HCT116 (cell line): ENCODE results near the gene CACNA1S. TPM values are rescaled to one million over a fixed set of nuclear protein-coding genes. Genes with fewer than 3 reads are reported as not detected.

Experiments used
- ATAC-seq: fragments of 200-7000 bp; cut with Tn5 transposase; 2 replicates; pipeline ENCODE4 v1.9.1; 2020; ENCODE audit warnings: mild to moderate bottlenecking, moderate library complexity
- BruUV-seq: library from RNA; stranded (reverse); fragments of 400-500 nt; replicated peaks from 2 replicates; lab custom pipeline; 2021; lab: Mats Ljungman, UMichigan
- CTCF ChIA-PET: fragments of 300-600 bp; sonication (Branson Sonifier 250); formaldehyde crosslinking; loops from one replicate; lab custom pipeline; 2021; ENCODE audit warnings: antibody characterized with exemption; lab: Charles Lee
- POLR2A ChIA-PET: fragments of 300-600, 350-600 bp; sonication (Branson Sonifier 250); formaldehyde crosslinking; loops from one replicate; lab custom pipeline; 2021; ENCODE audit warnings: antibody characterized with exemption; lab: Charles Lee
- RAD21 ChIA-PET, 2 experiments: fragments of 300-600 bp; sonication (Branson Sonifier 250); formaldehyde crosslinking; loops; one replicate each; lab custom pipeline; 2023; ENCODE audit warnings: low total read pairs in 2 of 2; ENCODE audit not compliant: uncharacterized antibody in 2 of 2, unreplicated experiment in 2 of 2, low non-redundant PET in 1 of 2; lab: Charles Lee
- DNase-seq: peaks from one replicate; pipeline ENCODE4 v3.0.0-alpha.2; 2010; ENCODE audit warnings: low read depth, low spot score
- H2AFZ ChIP-seq: fragments of 200-600 bp; shearing (Covaris generic), sonication (generic); 2 replicates; pipeline ENCODE4 v1.6.1; 2017; ENCODE audit warnings: low read depth, mixed run types, mixed read lengths, antibody characterized with exemption, low read length; ENCODE audit not compliant: poor library complexity, severe bottlenecking
- H3K27ac ChIP-seq: 2 replicates; pipeline ENCODE4 v1.5.1; 2012; ENCODE audit warnings: low read depth, low read length
- H3K27me3 ChIP-seq: fragments of 200-600 bp; sonication (generic); 2 replicates; pipeline ENCODE4 v1.6.1; 2016; ENCODE audit warnings: mixed run types, low read length, mixed read lengths; ENCODE audit not compliant: insufficient read depth
- H3K36me3 ChIP-seq, 2 experiments: fragments of 200-500 bp in 1 of 2; fragments of 200-600 bp in 1 of 2; sonication (Bioruptor generic) in 1 of 2; sonication (generic) in 1 of 2; 2 replicates each; pipeline versions ENCODE4 v1.5.1 to v1.6.1; 2014 to 2016; ENCODE audit warnings: low read length in 2 of 2, inconsistent platforms in 1 of 2, mixed read lengths in 1 of 2, mixed run types in 1 of 2; ENCODE audit not compliant: insufficient read depth in 2 of 2, control insufficient read depth in 1 of 2
- H3K4me1 ChIP-seq, 2 experiments: fragments of 200-600 bp in 1 of 2; sonication (generic) in 1 of 2; 2 replicates each; pipeline versions ENCODE4 v1.5.1 to v1.6.1; 2012 to 2017; ENCODE audit warnings: low read length in 2 of 2, inconsistent platforms in 1 of 2, mild to moderate bottlenecking in 1 of 2, mixed read lengths in 1 of 2, mixed run types in 1 of 2, moderate library complexity in 1 of 2; ENCODE audit not compliant: insufficient read depth in 2 of 2, control insufficient read depth in 1 of 2
- H3K4me2 ChIP-seq: fragments of 200-600 bp; sonication (generic); 2 replicates; pipeline ENCODE4 v1.6.1; 2017; ENCODE audit warnings: mixed run types, low read length, mixed read lengths
- H3K4me3 ChIP-seq, 2 experiments: fragments of 200-600 bp in 1 of 2; sonication (generic) in 1 of 2; replicated peaks in 1 of 2; 2 replicates each; pipeline ENCODE4 v1.5.1; 2011 to 2016; ENCODE audit warnings: low read length in 2 of 2, control low read depth in 1 of 2, low read depth in 1 of 2, mild to moderate bottlenecking in 1 of 2, mixed read lengths in 1 of 2, mixed run types in 1 of 2
- H3K79me2 ChIP-seq: fragments of 200-600 bp; sonication (generic); 2 replicates; pipeline ENCODE4 v1.6.1; 2017; ENCODE audit warnings: mild to moderate bottlenecking, mixed run types, low read length, moderate library complexity, mixed read lengths; ENCODE audit not compliant: insufficient read depth
- H3K9ac ChIP-seq: fragments of 200-600 bp; sonication (generic); 2 replicates; pipeline ENCODE4 v1.6.1; 2016; ENCODE audit warnings: low read length, mixed read lengths
- H3K9me2 ChIP-seq: fragments of 200-600 bp; sonication (generic), shearing (Covaris generic); 2 replicates; pipeline ENCODE4 v1.6.1; 2017; ENCODE audit warnings: mixed run types, mild to moderate bottlenecking, moderate library complexity; ENCODE audit not compliant: insufficient read depth
- H3K9me3 ChIP-seq, 2 experiments: fragments of 200-500 bp in 1 of 2; fragments of 200-600 bp in 1 of 2; sonication (Bioruptor generic) in 1 of 2; sonication (generic) in 1 of 2; 2 replicates each; pipeline ENCODE4 v1.6.1; 2014 to 2017; ENCODE audit warnings: low read length in 2 of 2, mixed read lengths in 2 of 2, inconsistent platforms in 1 of 2, low read depth in 1 of 2, mild to moderate bottlenecking in 1 of 2, mixed run types in 1 of 2, moderate library complexity in 1 of 2; ENCODE audit not compliant: control insufficient read depth in 1 of 2, insufficient read depth in 1 of 2
- H4K20me1 ChIP-seq: fragments of 200-600 bp; sonication (generic), shearing (Covaris generic); 2 replicates; pipeline ENCODE4 v1.6.1; 2017; ENCODE audit warnings: mixed run types, mild to moderate bottlenecking, moderate library complexity; ENCODE audit not compliant: insufficient read depth
- ATF3 ChIP-seq: IDR thresholded peaks from 2 replicates; pipeline ENCODE4 v1.6.1; 2012
- CBX3 ChIP-seq: IDR thresholded peaks from 2 replicates; pipeline ENCODE4 v1.6.1; 2012; ENCODE audit warnings: low read depth
- CTCF ChIP-seq, 3 experiments: fragments of 200-600 bp in 1 of 3; sonication (generic) in 1 of 3; IDR thresholded peaks in 2 of 3; conservative IDR thresholded peaks in 1 of 3; 2 replicates each; pipeline ENCODE4 v1.5.1; 2012 to 2017; ENCODE audit warnings: low read depth in 2 of 3, low read length in 2 of 3, antibody characterized with exemption in 1 of 3, borderline replicate concordance in 1 of 3, control low read depth in 1 of 3, mild to moderate bottlenecking in 1 of 3, mixed read lengths in 1 of 3, mixed run types in 1 of 3, moderate library complexity in 1 of 3; ENCODE audit not compliant: insufficient read depth in 1 of 3
- EGR1 ChIP-seq: IDR thresholded peaks from 2 replicates; pipeline ENCODE4 v1.6.1; 2012; ENCODE audit warnings: low read depth
- ELF1 ChIP-seq: IDR thresholded peaks from 2 replicates; pipeline ENCODE4 v1.6.1; 2012; ENCODE audit warnings: low read depth, borderline replicate concordance
- EZH2 ChIP-seq: fragments of 200-600 bp; sonication (generic); IDR thresholded peaks from 2 replicates; pipeline ENCODE4 v1.6.1; 2017; ENCODE audit warnings: antibody characterized with exemption, mixed run types
- EZH2phosphoT487 ChIP-seq: fragments of 200-600 bp; IDR thresholded peaks from 2 replicates; pipeline ENCODE4 v1.6.1; 2018; ENCODE audit warnings: antibody characterized with exemption, borderline replicate concordance
- JUND ChIP-seq: IDR thresholded peaks from 2 replicates; pipeline ENCODE4 v1.6.1; 2012
- MAX ChIP-seq: IDR thresholded peaks from 2 replicates; pipeline ENCODE4 v1.6.1; 2012
- POLR2A ChIP-seq: IDR thresholded peaks from 2 replicates; pipeline ENCODE4 v1.7.0; 2011; ENCODE audit warnings: borderline replicate concordance; ENCODE audit not compliant: insufficient read depth, insufficient read length; ENCODE audit errors: extremely low read depth
- POLR2AphosphoS5 ChIP-seq: IDR thresholded peaks from 2 replicates; pipeline ENCODE4 v1.6.1; 2011; ENCODE audit warnings: mild to moderate bottlenecking, low read depth, low read length, moderate library complexity
- RAD21 ChIP-seq: IDR thresholded peaks from 2 replicates; pipeline ENCODE4 v1.6.1; 2012; ENCODE audit warnings: low read depth, mild to moderate bottlenecking
- REST ChIP-seq: IDR thresholded peaks from 2 replicates; pipeline ENCODE4 v1.6.1; 2012; ENCODE audit warnings: low read depth
- SIN3A ChIP-seq: IDR thresholded peaks from 2 replicates; pipeline ENCODE4 v1.6.1; 2012; ENCODE audit warnings: low read depth
- SP1 ChIP-seq: IDR thresholded peaks from 2 replicates; pipeline ENCODE4 v1.6.1; 2012; ENCODE audit warnings: low read depth
- SRF ChIP-seq: IDR thresholded peaks from 2 replicates; pipeline ENCODE4 v1.6.1; 2012; ENCODE audit warnings: low read depth
- TCF7L2 ChIP-seq: IDR thresholded peaks from 2 replicates; pipeline ENCODE4 v1.7.0; 2011; ENCODE audit warnings: borderline replicate concordance, inconsistent platforms; ENCODE audit not compliant: insufficient read depth, insufficient read length; ENCODE audit errors: extremely low read depth
- YY1 ChIP-seq: IDR thresholded peaks from 2 replicates; pipeline ENCODE4 v1.6.1; 2011; ENCODE audit warnings: low read length, low read depth, moderate library complexity, mild to moderate bottlenecking; ENCODE audit not compliant: insufficient replicate concordance; ENCODE audit errors: extremely low read depth
- ZFX ChIP-seq: fragments of 450-650 bp; IDR thresholded peaks from 2 replicates; pipeline ENCODE4 v1.6.1; 2017
- ZNF274 ChIP-seq: fragments of 200-500 bp; sonication (Bioruptor generic); IDR thresholded peaks from 2 replicates; pipeline ENCODE4 v1.6.1; 2014; ENCODE audit warnings: mild to moderate bottlenecking, low read depth, low read length, inconsistent platforms
- intact Hi-C: fragments of 100-400 bp; cut with micrococcal nuclease; formaldehyde crosslinking; loops from 2 replicates; pipeline ENCODE4 v1.10.0; 2022
- total RNA-seq: library from RNA; stranded (reverse); gene quantifications from one replicate; pipeline ENCODE4 v1.2.1, GENCODE V29; 2021; ENCODE audit not compliant: unreplicated experiment

CACNA1S gene
- total RNA-seq, 1 experiment from 2014 or later: not detected

GRCh38 chr1:201011616-201012015, 100.6 kb downstream of the CACNA1S start:
- Histone ChIP-seq H3K4me1 (peaks cover 0 to 10% of the 10 kb centered on the region in 2 experiments; a peak in 1 of 4 replicates), H3K79me2 (no peaks in the 10 kb centered on the region), H2AFZ (no peak overlapping the region), H3K36me3 (no peaks in the 10 kb centered on the region), H3K4me2 (no peak overlapping the region), H3K27ac (no peak overlapping the region), H3K9me3 (no peaks in the 10 kb centered on the region), H3K9ac (no peak overlapping the region), H4K20me1 (no peaks in the 10 kb centered on the region), H3K4me3 (no peak overlapping the region), H3K27me3 (no peaks in the 10 kb centered on the region), H3K9me2 (no peaks in the 10 kb centered on the region)
- BruUV-seq: no TSS peak
- ChIA-PET CTCF (no interaction called here), RAD21 (no interaction called here), POLR2A (no interaction called here)
- DNase-seq: no peak
- ATAC-seq: no peak
- no peak for TF ChIP-seq SIN3A
- no peak for TF ChIP-seq RAD21
- TF ChIP-seq CBX3: no peak
- TF ChIP-seq POLR2A: no peak
- TF ChIP-seq ZNF274: no peak
- TF ChIP-seq SP1: no peak
- no peak for TF ChIP-seq EGR1
- TF ChIP-seq SRF: no peak
- no peak for TF ChIP-seq TCF7L2
- no peak for TF ChIP-seq CTCF (IDR thresholded peaks at IDR 0.05 in 2 of 3, conservative IDR thresholded peaks at IDR 0.05 in 1 of 3; ENCODE audit: borderline replicate concordance in 1 of 3, insufficient read depth in 1 of 3, low read depth in 2 of 3, low read length in 2 of 3)
- TF ChIP-seq YY1: no peak
- TF ChIP-seq JUND: no peak
- TF ChIP-seq ATF3: no peak
- TF ChIP-seq EZH2: no peak
- TF ChIP-seq EZH2phosphoT487: no peak
- no peak for TF ChIP-seq MAX
- TF ChIP-seq POLR2AphosphoS5: no peak
- no peak for TF ChIP-seq REST
- no peak for TF ChIP-seq ZFX
- no peak for TF ChIP-seq ELF1
- intact Hi-C loops: no loop called here
